GM21786 (cell line): ENCODE measurements around the gene SMPD2.

ENCODE experiments used
- ATAC-seq: cut with Tn5 transposase; IDR thresholded peaks from one replicate; pipeline ENCODE4 v1.9.1; 2021; ENCODE audit not compliant: unreplicated experiment

Gene SMPD2

GRCh38 chr6:109483735-109484057 lies 43.2 kb downstream of the SMPD2 start:
- ATAC-seq = no peak

- no peak for ATAC-seq
These were observed 43.6 kb downstream of the SMPD2 start for GRCh38 chr6:109484122-109484521.

DNA sequence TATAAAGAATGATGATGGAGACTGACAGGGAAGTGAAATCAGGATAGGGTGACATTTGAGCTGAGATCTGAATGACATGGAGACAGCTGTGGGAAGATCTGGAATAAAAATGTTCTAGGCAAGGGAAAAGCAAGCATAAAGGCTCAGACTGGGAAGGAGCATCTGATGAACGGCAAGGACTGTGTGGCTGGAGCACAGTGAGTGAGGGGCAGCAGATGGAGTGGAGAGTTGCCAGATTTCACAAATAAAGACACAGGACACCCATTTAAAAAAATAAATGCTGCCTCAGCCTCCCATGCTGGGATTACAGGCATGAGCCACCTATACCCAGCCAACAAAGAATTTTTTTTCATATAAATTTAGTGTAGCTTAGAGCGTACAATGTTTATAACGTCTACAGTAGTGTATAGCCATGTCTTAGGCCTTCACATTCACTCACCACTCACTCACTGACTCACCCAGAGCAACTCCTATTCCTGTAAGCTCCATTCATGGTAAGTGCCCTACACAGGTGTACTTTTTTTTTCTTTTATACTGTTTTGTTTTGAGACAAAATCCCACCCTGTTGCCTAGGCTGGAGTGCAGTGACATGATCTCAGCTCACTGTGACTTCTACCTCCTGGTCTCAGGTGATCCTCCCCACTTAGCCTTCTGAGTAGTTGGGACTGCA lies 44.9 kb downstream of the SMPD2 start:
- ATAC-seq = no peak

DNA sequence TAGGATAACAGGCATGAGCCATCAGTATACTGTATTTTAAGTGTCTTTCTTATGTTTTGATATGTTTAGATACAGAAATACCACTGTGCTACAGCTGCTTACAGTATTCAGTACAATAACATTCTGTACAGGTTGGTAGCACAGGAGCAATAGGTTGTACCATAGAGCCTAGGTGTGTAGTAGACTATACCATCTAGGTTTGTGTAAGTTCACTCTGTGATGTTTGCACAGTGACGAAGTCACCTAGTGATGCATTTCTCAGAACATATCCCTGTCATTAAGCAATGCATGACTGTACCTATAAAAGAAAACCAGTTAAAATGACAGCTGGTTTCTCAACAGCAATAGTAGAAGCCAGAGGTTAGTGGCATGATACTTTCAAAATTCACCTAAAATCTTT lies 45.5 kb downstream of the SMPD2 start:
- no peak for ATAC-seq

- no peak for ATAC-seq
These were observed 47.5 kb downstream of the SMPD2 start for GRCh38 chr6:109488001-109488400.

DNA sequence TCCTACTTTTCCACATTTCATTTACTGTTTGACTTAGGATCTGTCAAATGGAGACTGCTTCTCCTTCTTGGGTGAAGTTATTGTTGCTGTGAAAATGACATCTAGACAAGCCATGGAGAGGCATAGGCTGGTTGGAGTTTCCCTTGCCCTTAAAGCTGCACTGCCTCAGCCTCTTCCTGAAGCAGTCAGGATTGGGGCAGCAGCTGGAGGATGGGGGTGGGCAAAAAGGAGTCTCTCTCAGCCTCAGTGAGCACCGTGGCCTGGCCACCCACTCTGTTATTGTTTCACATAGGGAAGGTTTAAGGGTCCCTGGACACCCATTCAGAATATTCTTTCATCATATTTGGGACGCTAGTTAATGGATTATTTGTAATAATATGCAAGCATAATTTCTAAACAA lies 50.2 kb downstream of the SMPD2 start:
- no peak for ATAC-seq

- ATAC-seq = no peak
These were observed 50.8 kb downstream of the SMPD2 start for GRCh38 chr6:109491207-109491938.
